H7 (cell line): ENCODE data around the gene PSMA6. TPM values are rescaled to one million over a fixed set of nuclear protein-coding genes. Genes with fewer than 3 reads are reported as not detected.
"Not testable (repeated sequence)": the region's sequence is repeated elsewhere in the genome, so short reads cannot be mapped to it uniquely, and the experiment has no call there.

Experiments used
- DNase-seq: peaks from one replicate; pipeline ENCODE4 v3.0.0; 2012
- H3K27me3 ChIP-seq: 2 replicates; pipeline ENCODE4 v1.6.0; 2011; ENCODE audit warnings: mild to moderate bottlenecking, low read length; ENCODE audit not compliant: control insufficient read depth, insufficient read depth
- H3K36me3 ChIP-seq: replicated peaks from 2 replicates; pipeline ENCODE4 v1.5.1; 2011; ENCODE audit warnings: low read length; ENCODE audit not compliant: control insufficient read depth, insufficient read depth
- H3K4me3 ChIP-seq: 2 replicates; pipeline ENCODE4 v1.5.1; 2011; ENCODE audit warnings: low read depth, mild to moderate bottlenecking, control low read depth, low read length, moderate library complexity; ENCODE audit not compliant: insufficient read depth
- total RNA-seq: library from RNA; depleted of rRNA; stranded (reverse); fragments of >200 nt; shearing (Covaris generic); gene quantifications from 2 replicates; pipeline ENCODE4 v1.2.3, GENCODE V29; 2014; rRNA removed

Gene PSMA6
- 206 and 232 TPM in 2 replicates for total RNA-seq

GRCh38 chr14:35292051-35292769, at the start of gene PSMA6:
PSMA6 (plus strand) TSS chr14:35292382; CDS start chr14:35292477, 95 bp downstream.
- Histone ChIP-seq H3K27me3 (no peaks in the 10 kb centered on the region), H3K4me3 (peak within 1 kb of the TSS; percentile 95), H3K36me3 (no peaks in the 10 kb centered on the region; the same call in 1 of the 2 replicates)
- DNase-seq, result peak; percentile 95

GRCh38 chr14:35242599-35243311, 49.4 kb upstream of the PSMA6 start:
- DNase-seq, result no peak
- H3K27me3 ChIP-seq, result no peaks in the 10 kb centered on the region
- H3K36me3 ChIP-seq, result no peaks in the 10 kb centered on the region
- H3K4me3 ChIP-seq, result no peak overlapping the region

DNA sequence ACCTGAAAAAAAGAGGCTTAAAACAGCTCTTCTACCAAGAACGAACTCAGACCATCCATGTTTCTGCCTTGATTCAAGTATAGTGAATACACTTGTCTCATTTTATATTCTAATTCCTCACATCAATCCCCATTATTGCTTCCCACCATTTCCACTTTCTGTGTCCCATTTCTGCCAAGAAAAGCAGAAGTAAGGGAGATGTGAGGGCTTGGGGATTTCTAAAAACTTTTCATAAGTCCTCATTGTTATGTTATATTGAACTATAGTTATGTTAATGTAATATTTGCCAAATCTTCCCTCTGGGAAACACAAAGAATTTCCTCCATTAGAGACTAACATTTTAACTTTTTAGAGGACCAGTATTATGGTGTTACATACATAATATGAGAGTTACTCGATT, 48.2 kb upstream of the PSMA6 start:
- DNase-seq, result no peak
- Histone ChIP-seq H3K36me3 (no peaks in the 10 kb centered on the region), H3K4me3 (no peak overlapping the region), H3K27me3 (no peaks in the 10 kb centered on the region)

DNA sequence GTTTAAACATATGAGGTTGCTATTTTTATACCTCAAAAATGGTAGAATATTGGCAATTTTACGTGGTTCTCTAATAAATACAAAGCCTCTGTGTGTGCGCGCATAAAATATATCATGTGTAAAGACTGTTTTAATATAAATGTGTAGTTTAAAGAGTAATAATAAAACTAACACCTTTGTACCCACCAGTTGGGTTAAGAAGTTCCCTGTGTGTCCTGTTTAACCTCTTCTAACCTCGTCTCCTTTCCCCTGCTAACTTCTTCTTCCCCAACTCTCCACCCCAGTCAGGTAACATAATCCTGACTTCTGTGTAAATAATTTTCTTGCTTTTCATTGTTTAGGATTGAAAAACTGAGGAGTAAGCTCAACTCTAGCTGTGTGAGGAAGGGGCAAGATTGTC, 47.6 kb upstream of the PSMA6 start:
- DNase-seq, result no peak
- Histone ChIP-seq H3K36me3 (no peaks in the 10 kb centered on the region), H3K4me3 (no peak overlapping the region), H3K27me3 (no peaks in the 10 kb centered on the region)

DNA sequence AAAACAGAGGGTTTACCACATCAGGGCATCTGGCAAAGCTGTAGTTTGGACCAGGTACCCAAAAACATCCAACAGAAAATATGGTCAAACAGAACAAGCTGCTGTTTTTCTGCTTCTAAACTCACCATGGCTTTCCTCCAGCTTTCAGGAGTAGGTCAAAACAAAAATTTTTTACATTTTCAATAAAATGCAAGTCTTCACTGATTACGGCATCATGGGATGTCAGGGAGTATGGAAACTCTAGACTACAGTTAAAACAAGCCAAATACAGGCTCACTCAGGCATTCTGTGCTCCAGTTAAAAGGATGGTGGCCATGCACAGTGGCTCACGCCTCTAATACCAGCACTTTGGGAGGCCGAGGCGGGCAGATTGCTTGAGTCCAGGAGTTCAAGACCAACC, 47.1 kb upstream of the PSMA6 start:
- DNase-seq, result no peak
- Histone ChIP-seq H3K27me3 (no peaks in the 10 kb centered on the region), H3K4me3 (no peak overlapping the region), H3K36me3 (no peaks in the 10 kb centered on the region)

GRCh38 chr14:35247777-35248475, 44.3 kb upstream of the PSMA6 start:
- H3K4me3 ChIP-seq, result no peak overlapping the region
- no peaks in the 10 kb centered on the region for H3K36me3 ChIP-seq
- no peak for DNase-seq
- H3K27me3 ChIP-seq, result no peaks in the 10 kb centered on the region

- no peaks in the 10 kb centered on the region for H3K27me3 ChIP-seq
- no peak overlapping the region for H3K4me3 ChIP-seq
- H3K36me3 ChIP-seq, result no peaks in the 10 kb centered on the region
- no peak for DNase-seq
These were observed 43.8 kb upstream of the PSMA6 start for GRCh38 chr14:35248476-35248788.

DNA sequence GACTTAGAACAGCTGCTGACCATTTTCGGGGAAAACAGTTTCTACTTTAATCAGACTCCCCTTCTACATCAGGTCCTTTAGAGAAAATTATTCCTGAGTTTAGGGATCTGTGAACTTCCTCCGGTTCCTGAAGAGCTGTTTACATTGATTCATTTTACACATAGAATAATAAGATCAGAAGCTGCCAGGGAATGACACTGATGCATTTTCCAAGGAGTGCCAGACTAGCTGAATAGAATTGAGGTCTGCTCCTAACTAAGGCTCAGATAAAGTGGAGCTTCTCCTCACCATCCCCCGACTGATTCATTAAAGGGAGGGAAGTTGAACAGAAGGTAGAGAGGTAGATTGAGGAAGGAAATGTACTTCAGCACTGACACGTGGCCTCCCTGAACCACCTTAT, 41.9 kb upstream of the PSMA6 start:
- Histone ChIP-seq H3K36me3 (no peaks in the 10 kb centered on the region), H3K27me3 (no peaks in the 10 kb centered on the region), H3K4me3 (no peak overlapping the region)
- DNase-seq, result no peak

- H3K27me3 ChIP-seq, result no peaks in the 10 kb centered on the region
- no peaks in the 10 kb centered on the region for H3K36me3 ChIP-seq
- DNase-seq, result no peak
- H3K4me3 ChIP-seq, result no peak overlapping the region
These were observed 39.7 kb upstream of the PSMA6 start for GRCh38 chr14:35252451-35252868.

GRCh38 chr14:35253056-35253455, 39.1 kb upstream of the PSMA6 start:
- not testable (repeated sequence) for H3K27me3 ChIP-seq, H3K36me3 ChIP-seq, DNase-seq, H3K4me3 ChIP-seq

DNA sequence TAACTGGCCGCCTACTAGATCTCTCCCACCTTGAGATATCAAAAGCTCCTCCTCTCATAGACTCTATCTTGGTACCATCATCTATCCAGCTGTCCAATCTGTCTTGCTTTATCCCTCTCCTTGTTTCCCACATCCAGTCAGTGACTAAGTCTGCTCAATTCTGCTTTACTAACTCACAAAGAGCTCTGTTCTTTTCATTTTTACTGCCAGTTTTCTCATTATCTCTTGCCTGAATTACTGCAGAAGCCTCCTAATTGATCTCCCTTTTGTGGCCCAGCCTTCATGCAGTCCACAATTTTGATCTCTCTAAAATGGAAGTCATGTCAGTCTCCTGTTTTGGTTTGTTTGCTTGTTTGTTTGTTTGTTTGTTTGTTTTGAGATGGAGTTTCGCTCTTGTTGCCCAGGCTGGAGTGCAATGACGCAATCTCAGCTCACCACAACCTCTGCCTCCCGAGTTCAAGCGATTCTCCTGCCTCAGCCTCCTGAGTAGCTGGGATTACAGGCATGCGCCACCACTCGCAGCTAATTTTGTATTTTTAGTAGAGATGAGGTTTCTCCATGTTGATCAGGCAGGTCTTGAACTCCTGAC, 38.1 kb upstream of the PSMA6 start:
- H3K4me3 ChIP-seq, H3K27me3 ChIP-seq, H3K36me3 ChIP-seq, DNase-seq: not testable (repeated sequence)

DNA sequence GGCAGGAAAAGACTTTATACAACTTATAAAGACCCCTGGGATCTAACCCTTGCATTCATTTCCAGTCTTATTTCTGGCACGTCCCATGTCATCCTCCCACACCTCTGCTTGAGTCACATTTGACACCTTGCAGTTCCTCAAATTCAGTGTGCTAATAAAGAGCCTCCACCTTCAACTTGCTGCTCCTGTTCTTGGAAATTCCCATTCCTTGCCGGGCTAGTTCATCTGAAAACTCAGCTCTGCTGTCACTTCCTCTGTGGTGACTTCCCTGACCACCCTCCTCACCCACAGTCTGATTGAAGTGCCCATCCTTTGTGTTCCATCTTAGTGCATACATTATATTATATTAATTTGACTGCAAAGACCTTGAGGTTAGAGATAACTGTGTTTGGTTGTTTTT, 37.4 kb upstream of the PSMA6 start:
- DNase-seq, result no peak
- Histone ChIP-seq H3K27me3 (no peaks in the 10 kb centered on the region), H3K4me3 (no peak overlapping the region), H3K36me3 (no peaks in the 10 kb centered on the region)

DNA sequence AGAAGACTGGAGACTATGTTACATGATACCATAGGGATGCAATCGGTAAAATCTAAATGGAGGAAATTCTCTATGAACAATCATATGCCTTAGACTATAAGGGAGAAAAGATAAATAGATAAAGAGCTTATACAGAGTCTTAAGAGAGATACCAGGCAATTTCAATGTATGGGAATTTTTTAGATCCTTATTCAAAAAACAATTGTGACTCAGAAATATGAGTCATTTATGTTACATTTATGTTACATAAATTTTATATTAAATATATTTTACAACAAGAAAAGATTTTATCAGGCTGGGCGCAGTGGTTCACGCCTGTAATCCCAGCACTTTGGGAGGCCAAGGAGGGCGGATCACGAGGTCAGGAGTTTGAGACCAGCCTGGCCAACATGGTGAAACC, 36.5 kb upstream of the PSMA6 start:
- no peaks in the 10 kb centered on the region; the same call in 1 of the 2 replicates for H3K36me3 ChIP-seq
- DNase-seq, result no peak
- no peaks in the 10 kb centered on the region for H3K27me3 ChIP-seq
- H3K4me3 ChIP-seq, result no peak overlapping the region

GRCh38 chr14:35257809-35258208, 34.4 kb upstream of the PSMA6 start:
- Histone ChIP-seq H3K27me3 (no peaks in the 10 kb centered on the region), H3K4me3 (no peak overlapping the region)
- no peak for DNase-seq

GRCh38 chr14:35258420-35258819, 33.8 kb upstream of the PSMA6 start:
- no peak for DNase-seq
- no peaks in the 10 kb centered on the region for H3K27me3 ChIP-seq
- no peak overlapping the region for H3K4me3 ChIP-seq
- peaks cover 1% of the 10 kb centered on the region for H3K36me3 ChIP-seq

More at GRCh38 chr14:35257809-35258208, 34.4 kb upstream of the PSMA6 start:
- peaks cover 1% of the 10 kb centered on the region for H3K36me3 ChIP-seq
